ENCODE measurements around the gene ST13.

GRCh38 chr22:40876907-40877306 lies 20.5 kb upstream of the ST13 start:
- TF ChIP-seq CTCF (IDR thresholded peaks at IDR 0.05) = no peak
- TF ChIP-seq POLR2A (IDR thresholded peaks at IDR 0.05) = no peak

Data from Peyer's patch (tissue), 4 donors.